Smooth muscle cell (in vitro differentiated cells): ENCODE data around the gene SLC1A4. TPM values are rescaled to one million over a fixed set of nuclear protein-coding genes. Genes with fewer than 3 reads are reported as not detected.

Experiments
- DNase-seq: peaks from one replicate; lab custom pipeline; 2025; ENCODE audit not compliant: unreplicated experiment; lab: John Stamatoyannopoulos, UW
- H2AFZ ChIP-seq: fragments of 200-600 bp; sonication (generic); 2 replicates; pipeline ENCODE4 v1.6.0; 2016; ENCODE audit warnings: antibody characterized with exemption, low read depth, mild to moderate bottlenecking
- H3F3A ChIP-seq: fragments of 200-600 bp; sonication (generic); 2 replicates; pipeline ENCODE4 v1.6.0; 2017; ENCODE audit warnings: antibody characterized with exemption, low read depth
- H3K27ac ChIP-seq: fragments of 200-600 bp; sonication (generic); 2 replicates; pipeline ENCODE4 v1.5.1; 2016; ENCODE audit warnings: low read depth, mild to moderate bottlenecking
- H3K27me3 ChIP-seq: fragments of 200-600 bp; sonication (generic); 2 replicates; pipeline ENCODE4 v1.6.1; 2016; ENCODE audit warnings: low read depth, mild to moderate bottlenecking
- H3K36me3 ChIP-seq: fragments of 200-600 bp; sonication (generic); 2 replicates; pipeline ENCODE4 v1.5.1; 2016; ENCODE audit warnings: low read depth
- H3K4me1 ChIP-seq: fragments of 200-600 bp; sonication (generic); 2 replicates; pipeline ENCODE4 v1.5.1; 2016; ENCODE audit warnings: low read depth
- H3K4me2 ChIP-seq: fragments of 200-600 bp; sonication (generic); 2 replicates; pipeline ENCODE4 v1.6.0; 2016; ENCODE audit warnings: mild to moderate bottlenecking
- H3K4me3 ChIP-seq: fragments of 200-600 bp; sonication (generic); 2 replicates; pipeline ENCODE4 v1.5.1; 2016; ENCODE audit warnings: mild to moderate bottlenecking
- H3K79me2 ChIP-seq: fragments of 200-600 bp; sonication (generic); 2 replicates; pipeline ENCODE4 v1.6.0; 2016; ENCODE audit warnings: low read depth, mild to moderate bottlenecking
- H3K9ac ChIP-seq: fragments of 200-600 bp; sonication (generic); 2 replicates; pipeline ENCODE4 v1.6.0; 2016; ENCODE audit warnings: low read depth
- H3K9me3 ChIP-seq: fragments of 200-600 bp; sonication (generic); replicated peaks from 2 replicates; pipeline ENCODE4 v1.5.1; 2016; ENCODE audit warnings: low read depth
- H4K20me1 ChIP-seq: fragments of 200-600 bp; sonication (generic); 2 replicates; pipeline ENCODE4 v1.6.0; 2016; ENCODE audit warnings: low read depth
- WGBS: methylation state at CpG from one replicate; pipeline ENCODE4 v1.1.7; 2016; ENCODE audit warnings: low lambda C conversion rate; 5-methylcytosine and 5-hydroxymethylcytosine counted together
- polyA plus RNA-seq: library from polyadenylated mRNA; unstranded; fragments of >200 nt; fragmentation: Nextera tagmentation; extraction: Ambion mirVana; gene quantifications from 2 replicates; pipeline ENCODE4 v1.2.1, GENCODE V29; 2016
- total RNA-seq: library from RNA; depleted of rRNA; stranded (reverse); fragments of >200 nt; gene quantifications from 2 replicates; pipeline ENCODE4 v1.2.3, GENCODE V29; 2014
- TF ChIP-seq, protein P1 (sequence below): fragments of 200-600 bp; sonication (generic); IDR thresholded peaks from 2 replicates; pipeline ENCODE4 v1.5.1; 2017; ENCODE audit warnings: borderline replicate concordance, mild to moderate bottlenecking, antibody characterized with exemption; ENCODE audit not compliant: insufficient read depth, poor library complexity, severe bottlenecking

SLC1A4 gene
- total and polyA plus RNA-seq, 2 experiments from 2014 or later = 14.2 to 16.9 TPM

DNA sequence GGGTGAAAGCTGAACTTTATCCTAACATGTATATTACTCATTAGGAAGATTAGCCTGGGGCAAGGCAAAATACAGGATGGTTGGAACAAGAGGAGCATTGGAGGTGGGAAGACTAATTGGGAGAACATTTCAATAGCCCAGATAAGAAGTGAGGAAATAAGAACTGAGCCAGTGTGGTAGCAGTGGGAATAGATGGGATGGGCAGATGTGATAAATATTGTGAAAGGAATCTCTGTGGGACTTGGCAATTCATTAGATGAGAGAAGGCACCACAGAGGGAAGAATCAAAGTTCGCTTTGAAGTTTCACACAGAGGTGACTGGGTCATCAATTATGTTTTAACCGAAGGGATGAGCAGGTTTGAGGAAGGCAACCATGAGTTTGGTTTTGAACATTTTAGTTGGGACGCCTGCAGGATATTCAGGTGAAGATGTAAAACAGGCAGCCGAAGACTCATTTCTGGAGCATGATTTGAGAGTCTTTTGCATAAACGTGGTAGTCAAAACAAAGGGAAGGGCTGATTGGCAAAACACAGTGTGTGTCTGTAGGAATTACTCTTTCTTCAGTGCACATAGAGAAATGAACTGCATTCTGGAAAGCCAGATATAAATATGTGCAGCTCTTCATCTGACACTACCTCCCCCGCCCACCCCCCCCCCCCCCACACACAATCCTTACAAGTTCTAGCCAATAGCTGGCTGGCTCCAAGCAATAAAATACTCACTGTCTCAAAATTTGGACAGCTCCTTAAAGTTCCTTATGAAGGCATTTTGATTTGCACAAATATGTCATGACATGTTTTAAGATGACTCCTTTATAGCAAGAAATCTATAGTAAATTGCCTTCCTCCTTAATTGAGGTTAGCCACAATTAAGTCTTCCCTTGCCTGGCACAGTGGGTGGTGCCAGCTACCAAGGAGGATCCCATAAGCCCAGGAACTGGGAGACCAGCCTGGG, 1.9 kb upstream of the SLC1A4 start:
- no peak for DNase-seq
- no peak overlapping the region for H2AFZ ChIP-seq
- H3K27ac ChIP-seq = peak overlapping the region; percentile 98

DNA sequence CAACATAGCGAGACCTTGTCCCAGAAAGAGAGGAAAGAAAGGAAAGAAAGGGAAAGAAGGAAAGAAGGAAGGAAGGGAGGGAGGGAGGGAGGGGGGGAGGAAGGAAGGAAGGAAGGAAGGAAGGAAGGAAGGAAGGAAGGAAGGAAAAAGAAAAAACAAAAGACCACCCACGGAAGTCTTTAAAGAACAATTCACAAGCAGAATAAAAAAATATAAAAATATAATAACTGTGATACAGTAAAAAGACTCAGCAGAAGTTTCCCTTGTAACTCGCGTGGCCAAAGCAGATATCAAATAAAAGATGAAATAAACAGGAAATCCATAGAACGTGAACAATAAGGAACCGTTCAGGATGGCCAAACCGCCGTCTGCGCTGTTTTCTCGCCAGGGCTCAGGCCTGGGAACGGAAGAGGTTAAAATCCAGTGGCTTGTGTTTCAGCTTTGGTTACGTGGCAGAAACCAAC, 1.2 kb upstream of the SLC1A4 start:
- peak overlapping the region; percentile 69 for H3K4me3 ChIP-seq
- H3K36me3 ChIP-seq = no peaks in the 10 kb centered on the region
- H2AFZ ChIP-seq = peak overlapping the region; percentile 36
- 11% methylated on average over 12 of the region's 12 CpGs for WGBS
- peaks cover 26% of the 10 kb centered on the region for H4K20me1 ChIP-seq
- peaks cover 16% of the 10 kb centered on the region for H3K79me2 ChIP-seq
- TF ChIP-seq, protein P1, sequence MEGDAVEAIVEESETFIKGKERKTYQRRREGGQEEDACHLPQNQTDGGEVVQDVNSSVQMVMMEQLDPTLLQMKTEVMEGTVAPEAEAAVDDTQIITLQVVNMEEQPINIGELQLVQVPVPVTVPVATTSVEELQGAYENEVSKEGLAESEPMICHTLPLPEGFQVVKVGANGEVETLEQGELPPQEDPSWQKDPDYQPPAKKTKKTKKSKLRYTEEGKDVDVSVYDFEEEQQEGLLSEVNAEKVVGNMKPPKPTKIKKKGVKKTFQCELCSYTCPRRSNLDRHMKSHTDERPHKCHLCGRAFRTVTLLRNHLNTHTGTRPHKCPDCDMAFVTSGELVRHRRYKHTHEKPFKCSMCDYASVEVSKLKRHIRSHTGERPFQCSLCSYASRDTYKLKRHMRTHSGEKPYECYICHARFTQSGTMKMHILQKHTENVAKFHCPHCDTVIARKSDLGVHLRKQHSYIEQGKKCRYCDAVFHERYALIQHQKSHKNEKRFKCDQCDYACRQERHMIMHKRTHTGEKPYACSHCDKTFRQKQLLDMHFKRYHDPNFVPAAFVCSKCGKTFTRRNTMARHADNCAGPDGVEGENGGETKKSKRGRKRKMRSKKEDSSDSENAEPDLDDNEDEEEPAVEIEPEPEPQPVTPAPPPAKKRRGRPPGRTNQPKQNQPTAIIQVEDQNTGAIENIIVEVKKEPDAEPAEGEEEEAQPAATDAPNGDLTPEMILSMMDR = no peak
- no peaks in the 10 kb centered on the region for H3F3A ChIP-seq
- peak overlapping the region; percentile 98 for H3K27ac ChIP-seq
- H3K4me2 ChIP-seq = peak overlapping the region; percentile 91
- no peaks in the 10 kb centered on the region for H3K27me3 ChIP-seq
- peaks cover 13% of the 10 kb centered on the region for H3K4me1 ChIP-seq
- DNase-seq = no peak
- H3K9ac ChIP-seq = peak overlapping the region; percentile 97
- H3K9me3 ChIP-seq = no peaks in the 10 kb centered on the region

More for the DNA sequence above, 1.9 kb upstream of the SLC1A4 start:
- Histone ChIP-seq H3K4me3 (peak overlapping the region; percentile 69), H3K9ac (peak overlapping the region; percentile 97), H3K9me3 (no peaks in the 10 kb centered on the region), H3K36me3 (no peaks in the 10 kb centered on the region), H3K27me3 (no peaks in the 10 kb centered on the region), H3K4me2 (peak overlapping the region; percentile 91), H3K79me2 (peaks cover 10% of the 10 kb centered on the region), H3F3A (no peaks in the 10 kb centered on the region), H4K20me1 (peaks cover 19% of the 10 kb centered on the region), H3K4me1 (peaks cover 13% of the 10 kb centered on the region)
- TF ChIP-seq, protein P1 = no peak
- 73% methylated on average over 6 of the region's 6 CpGs for WGBS

DNA sequence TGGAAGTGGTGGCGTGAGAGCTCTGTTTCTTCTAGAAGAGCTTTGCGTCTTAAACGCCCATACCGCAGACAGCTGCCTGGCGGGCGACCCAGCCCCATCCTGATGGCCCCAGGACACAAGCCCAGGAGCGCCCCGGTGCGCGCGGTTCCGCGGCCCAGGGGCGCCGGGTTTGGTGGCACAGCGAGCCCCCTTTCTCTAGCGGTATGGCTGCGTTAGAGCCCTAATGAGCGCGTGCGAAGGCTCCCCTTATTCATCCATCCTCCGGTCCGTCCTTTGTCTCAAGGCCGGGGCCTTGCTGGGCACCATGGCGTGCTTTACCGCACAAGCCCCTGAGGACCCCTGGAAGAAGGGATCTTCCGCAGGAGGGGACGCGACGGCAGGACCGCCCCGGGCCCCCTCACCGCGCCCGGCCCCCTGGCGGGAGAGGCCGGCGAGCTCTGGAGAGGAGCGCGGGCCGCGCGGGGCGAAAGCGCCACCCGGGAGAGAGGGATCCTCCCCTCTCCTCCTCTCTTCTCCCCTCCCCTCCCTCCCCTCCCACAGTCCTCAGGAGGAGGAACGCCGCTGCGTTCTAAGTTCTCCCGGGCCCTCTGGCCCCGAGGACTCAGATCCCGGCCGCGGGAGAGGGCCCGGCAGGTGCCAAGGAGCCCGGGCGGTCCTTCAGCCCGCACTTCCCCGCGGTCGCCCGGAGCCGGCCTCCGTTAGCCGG, 626 bp upstream of the SLC1A4 start:
- Histone ChIP-seq H3K79me2 (peaks cover 17% of the 10 kb centered on the region), H4K20me1 (peaks cover 32% of the 10 kb centered on the region), H3K4me3 (peak overlapping the region; percentile 69), H3F3A (no peaks in the 10 kb centered on the region), H3K4me2 (peak overlapping the region; percentile 91), H3K36me3 (no peaks in the 10 kb centered on the region), H3K27ac (peak overlapping the region; percentile 98), H3K4me1 (peaks cover 13% of the 10 kb centered on the region), H3K27me3 (no peaks in the 10 kb centered on the region), H3K9me3 (no peaks in the 10 kb centered on the region), H3K9ac (peak overlapping the region; percentile 97), H2AFZ (peak overlapping the region; percentile 36)
- WGBS = under 1% methylated on average over 61 of the region's 65 CpGs
- TF ChIP-seq, protein P1 = peak; percentile 43
- DNase-seq = peak; percentile 80
